IMR-90 (cell line): Measurements from ENCODE around the gene DHX38. TPM values are rescaled to one million over a fixed set of nuclear protein-coding genes. Genes with fewer than 3 reads are reported as not detected.

Experiments used
- ATAC-seq: fragments of 200-7000 bp; cut with Tn5 transposase; 2 replicates; pipeline ENCODE4 v1.9.1; 2020; ENCODE audit warnings: low read depth, mild to moderate bottlenecking, moderate library complexity
- BruUV-seq: library from RNA; stranded (reverse); fragments of 400-500 nt; replicated peaks from 2 replicates; lab custom pipeline; 2021; lab: Mats Ljungman, UMichigan
- CTCF ChIA-PET: fragments of 300-600 bp; formaldehyde crosslinking; extraction: SDS; loops from one replicate; lab custom pipeline; 2021; ENCODE audit warnings: antibody characterized with exemption; lab: Yijun Ruan, JAX
- POLR2A ChIA-PET: fragments of 300-600 bp; sonication (Branson Sonifier 250); formaldehyde crosslinking; loops from one replicate; lab custom pipeline; 2022; ENCODE audit warnings: antibody characterized with exemption; ENCODE audit not compliant: unreplicated experiment; lab: Charles Lee
- DNase-seq: peaks from one replicate; pipeline ENCODE4 v3.0.0; 2013
- H2AFZ ChIP-seq: replicated peaks from 2 replicates; pipeline ENCODE3; 2013; ENCODE audit warnings: low read length, mild to moderate bottlenecking; ENCODE audit not compliant: poor library complexity
- H2AK5ac ChIP-seq: 2 replicates; pipeline ENCODE4 v1.6.1; 2013; ENCODE audit warnings: low read depth, low read length, inconsistent platforms
- H2AK9ac ChIP-seq: replicated peaks from 2 replicates; pipeline ENCODE3; 2013; ENCODE audit warnings: mild to moderate bottlenecking, low read depth, low read length, moderate library complexity; ENCODE audit not compliant: poor library complexity
- H2BK120ac ChIP-seq: 2 replicates; pipeline ENCODE4 v1.6.1; 2013; ENCODE audit warnings: low read depth, low read length, inconsistent platforms
- H2BK15ac ChIP-seq: 3 replicates; pipeline ENCODE4 v1.6.1; 2013; ENCODE audit warnings: low read depth, low read length, inconsistent platforms
- H2BK20ac ChIP-seq: 2 replicates; pipeline ENCODE4 v1.6.1; 2013; ENCODE audit warnings: low read depth, mild to moderate bottlenecking, inconsistent platforms, low read length, moderate library complexity
- H2BK5ac ChIP-seq: 2 replicates; pipeline ENCODE4 v1.6.1; 2013; ENCODE audit warnings: mild to moderate bottlenecking, low read depth, low read length, inconsistent platforms; ENCODE audit not compliant: poor library complexity, severe bottlenecking
- H3K14ac ChIP-seq: replicated peaks from 2 replicates; pipeline ENCODE4 v1.6.1; 2013; ENCODE audit warnings: low read depth, low read length, inconsistent platforms
- H3K18ac ChIP-seq: 2 replicates; pipeline ENCODE4 v1.6.1; 2013; ENCODE audit warnings: low read depth, low read length, control low read depth
- H3K23ac ChIP-seq: 2 replicates; pipeline ENCODE4 v1.6.1; 2013; ENCODE audit warnings: low read depth, low read length, inconsistent platforms
- H3K27ac ChIP-seq: 2 replicates; pipeline ENCODE4 v1.5.1; 2013; ENCODE audit warnings: mild to moderate bottlenecking, control low read depth, low read length; ENCODE audit not compliant: insufficient read depth
- H3K27me3 ChIP-seq: 2 replicates; pipeline ENCODE4 v1.6.1; 2013; ENCODE audit warnings: low read length; ENCODE audit not compliant: control insufficient read depth, insufficient read depth
- H3K36me3 ChIP-seq: 2 replicates; pipeline ENCODE4 v1.6.1; 2013; ENCODE audit warnings: low read length, mixed read lengths; ENCODE audit not compliant: control insufficient read depth, insufficient read depth
- H3K4ac ChIP-seq: 2 replicates; pipeline ENCODE4 v1.6.1; 2013; ENCODE audit warnings: low read depth, low read length, inconsistent platforms
- H3K4me1 ChIP-seq: 2 replicates; pipeline ENCODE4 v1.6.1; 2013; ENCODE audit warnings: low read length, mixed read lengths; ENCODE audit not compliant: control insufficient read depth, insufficient read depth
- H3K4me2 ChIP-seq: 2 replicates; pipeline ENCODE4 v1.6.1; 2013; ENCODE audit warnings: low read depth, mild to moderate bottlenecking, control low read depth, low read length, moderate library complexity
- H3K4me3 ChIP-seq: 2 replicates; pipeline ENCODE4 v1.5.1; 2013; ENCODE audit warnings: low read depth, mild to moderate bottlenecking, control low read depth, low read length, moderate library complexity; ENCODE audit not compliant: insufficient read depth
- H3K56ac ChIP-seq: 2 replicates; pipeline ENCODE4 v1.6.1; 2013; ENCODE audit warnings: low read length, inconsistent platforms; ENCODE audit not compliant: insufficient read depth; ENCODE audit errors: extremely low read depth
- H3K79me1 ChIP-seq, 2 experiments: 2 replicates each; pipeline ENCODE4 v1.6.1; 2013; ENCODE audit warnings: low read length in 2 of 2, inconsistent platforms in 1 of 2, low read depth in 1 of 2
- H3K9ac ChIP-seq: 2 replicates; pipeline ENCODE4 v1.6.1; 2013; ENCODE audit warnings: low read depth, low read length, control low read depth
- H3K9me1 ChIP-seq: 2 replicates; pipeline ENCODE4 v1.6.1; 2013; ENCODE audit warnings: low read length, inconsistent platforms; ENCODE audit not compliant: insufficient read depth
- H3K9me3 ChIP-seq: 2 replicates; pipeline ENCODE4 v1.6.1; 2013; ENCODE audit warnings: low read length; ENCODE audit not compliant: control insufficient read depth, insufficient read depth
- H4K20me1 ChIP-seq: 2 replicates; pipeline ENCODE4 v1.6.1; 2013; ENCODE audit warnings: low read length, inconsistent platforms; ENCODE audit not compliant: insufficient read depth
- H4K5ac ChIP-seq: 2 replicates; pipeline ENCODE4 v1.6.1; 2013; ENCODE audit warnings: mild to moderate bottlenecking, low read depth, low read length, control low read depth
- H4K8ac ChIP-seq, 2 experiments: 2 replicates each; pipeline ENCODE4 v1.6.1; 2013; ENCODE audit warnings: low read depth in 2 of 2, low read length in 2 of 2, control low read depth in 1 of 2, inconsistent platforms in 1 of 2
- H4K91ac ChIP-seq: 2 replicates; pipeline ENCODE4 v1.6.1; 2013; ENCODE audit warnings: low read depth, low read length, inconsistent platforms; ENCODE audit not compliant: insufficient read depth
- CEBPB ChIP-seq: IDR thresholded peaks from 2 replicates; pipeline ENCODE4 v1.6.1; 2012; ENCODE audit warnings: low read depth, low read length, improper control_type of control experiment
- CHD1 ChIP-seq: IDR thresholded peaks from 2 replicates; pipeline ENCODE4 v1.6.1; 2012; ENCODE audit warnings: low read depth, low read length, improper control_type of control experiment
- CTCF ChIP-seq: conservative IDR thresholded peaks from 2 replicates; pipeline ENCODE4 v1.5.1; 2012; ENCODE audit warnings: mild to moderate bottlenecking, low read depth, low read length, improper control_type of control experiment
- ELK1 ChIP-seq: fragments of 150-350 bp; IDR thresholded peaks from 2 replicates; pipeline ENCODE4 v1.6.1; 2016; ENCODE audit warnings: low read depth, mild to moderate bottlenecking, low read length, moderate library complexity, borderline replicate concordance
- FOS ChIP-seq: fragments of 150-350 bp; IDR thresholded peaks from 2 replicates; pipeline ENCODE4 v1.6.1; 2016; ENCODE audit warnings: low read depth, low read length
- MXI1 ChIP-seq: IDR thresholded peaks from 2 replicates; pipeline ENCODE4 v1.6.1; 2012; ENCODE audit warnings: low read depth, mild to moderate bottlenecking, low read length, moderate library complexity, borderline replicate concordance
- RAD21 ChIP-seq: IDR thresholded peaks from 2 replicates; pipeline ENCODE4 v1.6.1; 2012; ENCODE audit warnings: low read length, improper control_type of control experiment
- RCOR1 ChIP-seq: IDR thresholded peaks from 2 replicates; pipeline ENCODE4 v1.6.1; 2012; ENCODE audit warnings: mild to moderate bottlenecking, low read length, improper control_type of control experiment; ENCODE audit not compliant: insufficient replicate concordance
- SMC3 ChIP-seq: fragments of 150-350 bp; IDR thresholded peaks from 2 replicates; pipeline ENCODE4 v1.6.1; 2016; ENCODE audit warnings: low read depth, mild to moderate bottlenecking, antibody characterized with exemption, low read length, moderate library complexity
- WGBS, 2 experiments: methylation state at CpG; one replicate each; pipeline versions ENCODE4 v1.1.5 to v1.1.7; 2013; ENCODE audit warnings: missing lambda C conversion rate in 2 of 2; ENCODE audit not compliant: insufficient read length in 1 of 2; ENCODE audit errors: extremely low coverage in 2 of 2; 5-methylcytosine and 5-hydroxymethylcytosine counted together
- dilution Hi-C: fragments of 300-500 bp; cut with HindIII; formaldehyde crosslinking; loops from one replicate; pipeline ENCODE4 v1.14.3; 2018; ENCODE audit warnings: low sequenced_read_pairs; ENCODE audit not compliant: unreplicated experiment
- in situ Hi-C: fragments of 300-500 bp; cut with MboI; formaldehyde crosslinking; loops from 3 replicates; pipeline ENCODE4 v1.14.3; 2019; ENCODE audit warnings: low sequenced_read_pairs, inconsistent platforms, mixed read lengths
- intact Hi-C: fragments of 100-400 bp; cut with micrococcal nuclease; formaldehyde crosslinking; loops from 2 replicates; pipeline ENCODE4 v1.10.0; 2022
- polyA plus RNA-seq, 3 experiments: library from polyadenylated mRNA; depleted of rRNA; stranded (reverse); fragments of >200 nt; gene quantifications; 2 replicates each; pipeline ENCODE4 v1.2.3, GENCODE V29; 2012; ENCODE audit warnings: low replicate concordance in 1 of 3
- total RNA-seq: library from RNA; depleted of rRNA; stranded (reverse); fragments of >200 nt; gene quantifications from 2 replicates; pipeline ENCODE4 v1.2.3, GENCODE V29; 2012

DHX38 gene
- total and polyA plus RNA-seq, 2 of the 4 experiments (the other 2 are of a cell fraction), result 45.4 to 49.6 TPM

- in situ Hi-C loops, result no loop called here
- no peak overlapping the region for H3K9ac ChIP-seq
- no peak overlapping the region for H3K4me3 ChIP-seq
- H3K4me2 ChIP-seq, result no peak overlapping the region
- H3K14ac ChIP-seq, result no peak overlapping the region
- H2BK15ac ChIP-seq, result no peak overlapping the region
- no peak overlapping the region for H3K23ac ChIP-seq
- no peak overlapping the region for H4K8ac ChIP-seq
- H3K27me3 ChIP-seq, result no peaks in the 10 kb centered on the region
- no peaks in the 10 kb centered on the region for H3K79me1 ChIP-seq
- DNase-seq, result no peak
- no peaks in the 10 kb centered on the region for H3K9me3 ChIP-seq
- H2AK5ac ChIP-seq, result no peak overlapping the region
- no peak overlapping the region for H4K5ac ChIP-seq
- no peak overlapping the region for H2AK9ac ChIP-seq
- no peak overlapping the region for H3K27ac ChIP-seq
- POLR2A ChIA-PET, result no interaction called here
- 83% methylated on average over 1 of the region's 2 CpGs; no CpG with 5 or more reads in 1 of the 2 experiments for WGBS, 2 experiments
- intact Hi-C loops, result no loop called here
- H2BK20ac ChIP-seq, result no peak overlapping the region
- no peak overlapping the region for H4K91ac ChIP-seq
- no peaks in the 10 kb centered on the region for H3K36me3 ChIP-seq
- no peak overlapping the region for H2BK120ac ChIP-seq
- no peak overlapping the region for H2AFZ ChIP-seq
- no peak overlapping the region for H3K18ac ChIP-seq
- no peak overlapping the region for H3K4ac ChIP-seq
- CTCF ChIA-PET, result no interaction called here
- H3K9me1 ChIP-seq, result no peaks in the 10 kb centered on the region
- H3K4me1 ChIP-seq, result no peaks in the 10 kb centered on the region
- dilution Hi-C loops, result no loop called here
- H3K56ac ChIP-seq, result no peak overlapping the region
- H2BK5ac ChIP-seq, result no peak overlapping the region
- BruUV-seq, result no TSS peak
- no peak for ATAC-seq
- H4K20me1 ChIP-seq, result no peaks in the 10 kb centered on the region
- TF ChIP-seq CEBPB (no peak), MXI1 (no peak), CHD1 (no peak), FOS (no peak), RCOR1 (no peak), ELK1 (no peak), SMC3 (no peak), RAD21 (no peak), CTCF (no peak)
Observed at GRCh38 chr16:72051818-72052217, 41.8 kb upstream of the DHX38 start.
